ENCODE results near the gene ZNF3.

The ZNF3 gene

DNA sequence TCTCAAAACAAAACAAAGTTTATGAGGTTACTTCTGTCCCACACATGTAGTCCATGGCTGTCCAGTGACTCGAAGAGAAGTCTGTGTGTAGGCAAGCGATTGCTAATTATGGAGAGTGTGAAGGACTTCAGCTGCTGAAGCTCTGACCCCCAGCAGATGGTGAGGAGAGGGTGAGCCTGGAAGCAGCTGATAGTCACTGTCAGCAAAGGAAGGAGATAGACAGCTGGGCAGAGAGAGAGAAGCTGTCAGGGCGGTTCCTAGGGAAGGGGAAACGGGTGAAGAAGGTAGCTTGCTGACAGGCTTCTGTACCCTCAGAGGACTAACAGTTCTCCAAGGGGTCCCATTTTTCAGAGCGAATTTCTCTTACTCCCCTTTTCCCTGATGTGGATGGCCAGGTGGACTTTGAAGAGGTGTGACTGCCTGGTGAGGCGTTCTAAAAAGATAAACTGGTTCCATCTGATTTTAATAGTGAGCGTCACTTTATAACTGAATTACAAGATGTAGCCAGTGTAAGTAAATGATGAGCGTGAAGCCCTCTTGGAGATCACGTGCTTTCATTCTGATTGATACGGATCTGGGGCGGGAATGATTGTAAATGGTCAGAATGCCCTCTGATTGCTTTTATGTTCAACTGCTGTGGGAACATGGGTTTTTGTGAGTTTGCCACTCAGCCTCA, 19.9 kb downstream of the ZNF3 start:
- Histone ChIP-seq H3K36me3 (peaks cover 83 to 100% (median 93%) of the 10 kb centered on the region in 11 experiments), H3K4me2 (no peak overlapping the region), H4K20me1 (peaks cover 0 to 18% (median 7%) of the 10 kb centered on the region in 11 experiments; a peak in 8 of 22 replicates), H3K27me3 (no peaks in the 10 kb centered on the region), H3K4me3 (no peak overlapping the region), H3K9ac (no peak overlapping the region), H3K4me1 (peaks cover 0 to 20% (median 10%) of the 10 kb centered on the region in 10 experiments; a peak in 13 of 20 replicates), H3K9me3 (replicated peaks in 1 of 11) (no peaks in the 10 kb centered on the region), H3K27ac (no peak overlapping the region)
- no peak for TF ChIP-seq Cebpa-rat (IDR thresholded peaks at IDR 0.05)

DNA sequence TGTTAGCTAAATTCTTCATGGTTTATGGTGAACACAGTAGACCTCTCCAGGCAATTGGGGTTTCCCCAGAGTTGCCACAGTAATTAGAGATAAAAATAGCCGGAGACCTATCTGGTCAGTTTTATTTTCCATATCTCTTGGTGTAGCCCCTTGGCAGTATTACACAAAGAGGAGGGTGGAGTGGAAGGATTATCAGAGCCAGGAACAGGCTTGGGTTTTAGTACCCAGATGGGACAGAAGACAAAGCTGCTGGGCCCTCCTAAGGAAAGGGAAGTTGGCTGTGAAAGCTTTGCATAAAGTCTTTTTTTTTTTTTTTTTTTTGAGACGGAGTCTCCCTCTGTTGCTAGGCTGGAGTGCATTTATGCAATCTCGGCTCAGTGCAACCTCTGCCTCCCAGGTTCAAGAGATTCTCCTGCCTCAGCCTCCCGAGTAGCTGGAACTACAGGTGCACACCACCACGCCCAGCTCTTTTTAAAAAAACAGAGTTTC, 22.2 kb downstream of the ZNF3 start:
- H3K9ac ChIP-seq: no peak overlapping the region; a peak in 1 of 22 replicates
- peaks cover 0 to 20% (median 0%) of the 10 kb centered on the region in 10 experiments; a peak in 5 of 20 replicates for H3K4me1 ChIP-seq
- peaks cover 0 to 7% (median 0%) of the 10 kb centered on the region in 11 experiments; a peak in 4 of 22 replicates for H4K20me1 ChIP-seq
- no peak for TF ChIP-seq Cebpa-rat (IDR thresholded peaks at IDR 0.05)
- no peak overlapping the region for H3K27ac ChIP-seq
- H3K36me3 ChIP-seq: peaks cover 67 to 83% (median 73%) of the 10 kb centered on the region in 11 experiments
- H3K27me3 ChIP-seq: no peaks in the 10 kb centered on the region
- H3K4me2 ChIP-seq: peak overlapping the region in 2 of 11 experiments; percentile 39 to 52; a peak in 4 of 22 replicates
- H3K9me3 ChIP-seq (replicated peaks in 1 of 11): no peaks in the 10 kb centered on the region
- no peak overlapping the region for H3K4me3 ChIP-seq

DNA sequence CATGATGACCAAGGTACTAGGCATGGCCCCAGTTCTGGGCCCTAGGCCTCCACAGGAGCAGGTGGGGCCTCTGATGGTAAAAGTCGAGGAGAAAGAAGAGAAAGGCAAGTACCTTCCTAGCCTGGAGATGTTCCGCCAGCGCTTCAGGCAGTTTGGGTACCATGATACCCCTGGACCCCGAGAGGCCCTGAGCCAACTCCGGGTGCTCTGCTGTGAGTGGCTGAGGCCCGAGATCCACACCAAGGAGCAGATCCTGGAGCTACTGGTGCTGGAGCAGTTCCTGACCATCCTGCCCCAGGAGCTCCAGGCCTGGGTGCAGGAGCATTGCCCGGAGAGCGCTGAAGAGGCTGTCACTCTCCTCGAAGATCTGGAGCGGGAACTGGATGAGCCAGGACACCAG, 24.5 kb downstream of the ZNF3 start:
- Histone ChIP-seq H3K4me2 (no peak overlapping the region), H4K20me1 (peaks cover 0 to 7% (median 0%) of the 10 kb centered on the region in 11 experiments; a peak in 2 of 22 replicates), H3K27me3 (no peaks in the 10 kb centered on the region), H3K9ac (peak overlapping the region in 2 of 11 experiments; percentile 18 to 42; a peak in 1 of 22 replicates), H3K27ac (no peak overlapping the region), H3K4me1 (peaks cover 0 to 30% (median 7%) of the 10 kb centered on the region in 10 experiments; a peak in 9 of 20 replicates), H3K4me3 (no peak overlapping the region), H3K9me3 (replicated peaks in 1 of 11) (no peaks in the 10 kb centered on the region), H3K36me3 (peaks cover 44 to 60% (median 53%) of the 10 kb centered on the region in 11 experiments)
- TF ChIP-seq Cebpa-rat (IDR thresholded peaks at IDR 0.05): no peak

DNA sequence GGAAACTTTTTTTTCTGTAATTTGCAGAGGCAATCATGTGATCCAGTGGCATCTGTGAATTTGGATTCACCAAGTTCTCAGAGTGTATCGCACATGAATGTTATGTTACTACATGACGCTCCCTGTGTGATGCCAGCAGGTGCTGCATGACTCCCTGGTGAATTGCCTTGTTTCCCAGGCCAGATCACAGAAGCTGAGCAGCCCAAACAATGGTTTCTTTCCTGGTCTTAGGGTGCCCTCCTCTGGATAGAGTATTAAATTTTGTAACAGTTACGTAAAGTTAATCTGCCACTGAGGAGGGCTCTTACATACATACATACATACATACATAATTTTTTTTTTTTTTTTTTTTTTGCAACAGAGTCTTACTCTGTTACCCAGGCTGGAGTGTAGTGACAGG, 28.3 kb downstream of the ZNF3 start:
- no peaks in the 10 kb centered on the region for H3K27me3 ChIP-seq
- H3K9me3 ChIP-seq (replicated peaks in 1 of 11): no peaks in the 10 kb centered on the region
- H4K20me1 ChIP-seq: peaks cover 0 to 7% (median 0%) of the 10 kb centered on the region in 11 experiments; a peak in 2 of 22 replicates
- peaks cover 8 to 29% (median 18%) of the 10 kb centered on the region in 10 experiments; a peak in 18 of 20 replicates for H3K4me1 ChIP-seq
- no peak overlapping the region for H3K4me3 ChIP-seq
- no peak for TF ChIP-seq Cebpa-rat (IDR thresholded peaks at IDR 0.05)
- peaks cover 14 to 23% (median 19%) of the 10 kb centered on the region in 11 experiments for H3K36me3 ChIP-seq
- peak overlapping the region in 3 of 11 experiments; percentile 1 to 10 (median 3); a peak in 2 of 22 replicates for H3K4me2 ChIP-seq
- H3K27ac ChIP-seq: no peak overlapping the region
- H3K9ac ChIP-seq: no peak overlapping the region

DNA sequence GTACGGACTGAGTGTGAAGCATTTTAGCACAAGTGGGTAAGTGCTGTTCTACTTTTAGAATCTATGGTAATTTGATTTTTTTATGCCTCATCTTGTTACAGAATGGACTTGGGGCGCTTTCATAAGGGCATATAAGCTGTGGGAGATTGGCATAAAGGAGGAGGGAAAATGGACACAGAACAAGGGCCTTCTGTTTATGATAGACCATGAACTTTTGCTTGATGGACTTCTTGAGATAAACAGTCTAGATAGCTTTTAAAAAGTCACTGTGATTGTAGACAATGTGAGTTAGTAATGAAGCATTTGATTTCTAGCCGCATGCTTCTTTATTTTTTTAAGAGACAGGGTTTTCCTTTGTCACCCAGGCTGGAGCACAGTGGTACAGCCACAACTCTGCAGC, 29.9 kb downstream of the ZNF3 start:
- H3K27ac ChIP-seq: no peak overlapping the region
- H3K4me1 ChIP-seq: peaks cover 8 to 27% (median 18%) of the 10 kb centered on the region in 10 experiments; a peak in 18 of 20 replicates
- H3K9me3 ChIP-seq (replicated peaks in 1 of 11): no peaks in the 10 kb centered on the region
- no peaks in the 10 kb centered on the region for H3K27me3 ChIP-seq
- TF ChIP-seq Cebpa-rat (IDR thresholded peaks at IDR 0.05): no peak
- H3K4me3 ChIP-seq: no peak overlapping the region
- no peak overlapping the region for H3K4me2 ChIP-seq
- H3K36me3 ChIP-seq: peaks cover 0 to 7% (median 3%) of the 10 kb centered on the region in 11 experiments; a peak in 9 of 22 replicates
- H4K20me1 ChIP-seq: peaks cover 0 to 7% (median 0%) of the 10 kb centered on the region in 11 experiments; a peak in 2 of 22 replicates
- H3K9ac ChIP-seq: peak overlapping the region in 2 of 11 experiments; percentile 22 to 35; a peak in 1 of 22 replicates

DNA sequence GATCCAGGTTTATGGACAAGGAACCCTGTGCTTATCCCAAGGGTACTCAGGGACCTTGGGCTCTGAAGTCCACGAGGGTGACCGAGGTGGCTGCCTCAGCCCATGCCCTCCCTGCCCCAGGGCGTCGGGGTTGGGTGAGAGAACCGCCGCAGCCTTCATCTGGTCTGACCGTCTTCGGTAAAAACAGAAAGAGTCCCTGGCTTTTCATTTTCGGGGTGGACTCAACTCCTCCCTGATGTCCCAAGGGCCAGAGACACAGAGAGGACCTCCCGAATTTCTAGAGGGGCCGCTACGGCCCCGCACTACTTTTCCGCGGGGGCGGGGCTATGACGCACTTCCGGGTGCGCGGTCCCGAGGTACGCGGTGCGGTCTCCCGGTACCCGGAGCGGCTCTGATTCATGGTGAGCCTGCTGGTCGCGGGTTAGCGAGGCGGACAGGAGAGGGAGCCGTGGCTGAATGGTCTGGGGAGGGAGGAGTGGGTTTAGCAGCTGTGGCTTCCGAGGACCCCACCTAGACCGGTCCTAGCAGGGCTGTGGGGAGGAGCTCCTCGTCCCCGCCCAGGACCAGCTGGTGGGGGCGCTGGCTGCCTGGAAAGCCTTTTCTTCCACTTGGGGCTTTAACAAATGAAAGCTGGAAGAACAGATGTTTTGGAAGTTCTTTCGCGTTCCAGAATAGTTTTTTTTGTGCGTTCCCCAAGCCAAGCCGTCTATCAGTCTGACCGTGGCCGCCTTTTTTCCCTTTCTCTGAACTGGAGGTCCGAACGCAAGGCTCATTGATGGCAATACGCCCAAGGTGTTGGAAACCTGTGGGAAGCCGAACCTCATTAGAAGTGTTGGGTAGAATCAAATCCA, 31.9 kb downstream of the ZNF3 start, which contains the start of gene ZSCAN21:
Gene ZSCAN21 (plus strand): TSS at position 334 of the 851 bp plus-strand sequence. CDS start 7,233 bp downstream, outside the sequence.
- TF ChIP-seq Cebpa-rat (IDR thresholded peaks at IDR 0.05): no peak
- Histone ChIP-seq H4K20me1 (peaks cover 0 to 7% (median 0%) of the 10 kb centered on the region in 11 experiments; a peak in 2 of 22 replicates), H3K9ac (peak within 1 kb of the TSS; percentile 72 to 93 (median 85)), H3K36me3 (peaks cover 0 to 6% (median 0%) of the 10 kb centered on the region in 11 experiments; a peak in 1 of 22 replicates), H3K27me3 (no peaks in the 10 kb centered on the region), H3K27ac (peak within 1 kb of the TSS; percentile 70 to 93 (median 81)), H3K9me3 (replicated peaks in 1 of 11) (no peaks in the 10 kb centered on the region), H3K4me2 (peak within 1 kb of the TSS; percentile 80 to 95 (median 87)), H3K4me3 (peak within 1 kb of the TSS; percentile 73 to 87 (median 77)), H3K4me1 (peaks cover 14 to 33% (median 25%) of the 10 kb centered on the region in 10 experiments)

DNA sequence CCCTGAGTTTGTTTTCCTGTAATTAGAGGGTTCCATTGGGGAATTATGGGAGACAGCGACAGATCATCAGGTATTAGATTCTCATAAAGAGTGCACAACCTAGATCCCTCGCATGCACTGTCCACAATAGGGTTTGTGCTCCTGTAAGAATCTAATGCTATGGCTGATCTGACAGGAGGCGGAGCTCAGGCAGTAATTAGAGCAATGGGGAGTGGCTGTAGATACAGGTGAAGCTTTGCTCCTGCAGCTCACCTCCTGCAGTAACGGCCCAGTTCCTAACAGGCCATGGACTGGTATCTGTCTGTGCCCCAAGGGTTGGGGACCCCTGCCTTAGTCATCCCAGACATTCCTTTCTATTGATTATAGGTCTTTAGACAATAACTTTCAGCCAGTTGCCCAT, 32.8 kb downstream of the ZNF3 start:
- no peak for TF ChIP-seq Cebpa-rat (IDR thresholded peaks at IDR 0.05)
- H3K4me2 ChIP-seq: peak overlapping the region in 8 of 11 experiments; percentile 79 to 90 (median 83); a peak in 9 of 22 replicates
- H3K4me3 ChIP-seq: peak overlapping the region in 1 of 10 experiments; percentile 77; a peak in 1 of 20 replicates

DNA sequence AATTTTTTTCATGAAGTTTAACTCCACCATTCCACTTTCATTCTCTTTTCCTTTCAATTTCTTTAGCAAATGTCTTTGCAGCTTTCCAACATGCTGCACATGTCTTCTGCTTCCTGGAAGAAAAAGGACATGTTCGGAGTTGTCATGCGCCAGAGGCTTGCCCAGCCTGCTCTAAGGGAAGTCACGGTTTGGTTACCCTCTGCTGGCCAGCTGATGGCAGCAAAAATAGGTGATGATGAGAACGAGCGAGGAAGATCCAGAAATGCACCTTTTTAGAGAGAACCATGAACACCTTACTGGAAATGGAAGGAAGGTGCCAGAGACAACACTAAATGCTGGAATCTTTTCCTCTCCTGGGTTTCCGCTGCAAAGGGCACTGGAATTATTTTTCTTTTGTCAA, 36.8 kb downstream of the ZNF3 start:
- Histone ChIP-seq H3K4me3 (no peak overlapping the region), H3K27me3 (no peaks in the 10 kb centered on the region), H3K4me1 (peaks cover 14 to 36% (median 28%) of the 10 kb centered on the region in 10 experiments; a peak in 19 of 20 replicates), H4K20me1 (no peaks in the 10 kb centered on the region), H3K9me3 (replicated peaks in 1 of 11) (no peaks in the 10 kb centered on the region), H3K4me2 (peak overlapping the region; percentile 3 to 83 (median 43); a peak in 19 of 22 replicates), H3K9ac (no peak overlapping the region), H3K36me3 (peaks cover 0 to 3% (median 0%) of the 10 kb centered on the region in 11 experiments; a peak in 2 of 22 replicates), H3K27ac (no peak overlapping the region)
- no peak for TF ChIP-seq Cebpa-rat (IDR thresholded peaks at IDR 0.05)

More for the DNA sequence above, 32.8 kb downstream of the ZNF3 start:
- peaks cover 0 to 7% (median 0%) of the 10 kb centered on the region in 11 experiments; a peak in 2 of 22 replicates for H4K20me1 ChIP-seq
- no peaks in the 10 kb centered on the region for H3K27me3 ChIP-seq
- H3K4me1 ChIP-seq: peaks cover 22 to 38% (median 33%) of the 10 kb centered on the region in 10 experiments
- no peaks in the 10 kb centered on the region for H3K9me3 ChIP-seq (replicated peaks in 1 of 11)
- no peak overlapping the region for H3K9ac ChIP-seq
- H3K36me3 ChIP-seq: peaks cover 0 to 6% (median 0%) of the 10 kb centered on the region in 11 experiments; a peak in 1 of 22 replicates
- H3K27ac ChIP-seq: 0 out of 22 replicates have a peak overlapping the region, but pooled peaks of 1 of the 11 experiments have one; percentile 93
